ENCODE data around the gene MMP14.

MMP14 gene

DNA sequence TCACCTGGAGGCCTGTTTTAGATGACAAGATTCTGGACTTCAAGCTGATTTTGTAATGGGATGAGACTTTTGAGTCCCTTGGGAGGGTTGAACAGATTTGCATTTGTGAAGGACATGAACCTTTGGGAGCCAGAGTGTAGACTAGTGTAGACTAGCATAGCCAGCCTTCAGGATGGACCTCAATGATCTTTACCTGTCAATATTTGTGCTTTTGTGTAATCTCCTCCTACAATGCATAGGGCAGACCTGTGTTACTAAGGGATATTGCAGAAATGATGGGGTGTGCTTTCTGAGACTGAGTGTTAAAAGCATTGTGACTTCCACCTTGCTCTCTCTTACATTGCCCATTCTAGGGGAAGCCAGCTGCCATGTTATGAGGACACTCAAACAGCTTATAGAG lies 25.3 kb downstream of the MMP14 start:
- DNase-seq = no peak

DNA sequence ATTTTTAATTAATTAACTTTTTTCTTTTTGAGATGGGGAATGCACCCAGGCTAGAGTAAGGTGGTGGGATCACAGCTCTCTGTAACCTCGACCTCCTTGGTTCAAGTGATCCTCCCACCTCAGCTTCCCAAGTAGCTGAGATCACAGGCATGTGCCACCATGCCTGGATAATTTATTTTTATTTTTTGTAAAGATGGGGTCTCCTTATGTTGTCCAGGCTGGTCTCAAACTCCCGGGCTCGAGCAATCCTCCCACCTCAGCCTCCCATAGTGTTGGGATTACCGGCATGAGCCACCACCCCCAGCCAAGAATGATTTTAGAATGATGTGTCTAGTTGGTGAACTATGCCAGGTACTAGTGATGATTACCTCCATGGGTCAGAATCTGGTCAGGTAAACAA lies 28.6 kb downstream of the MMP14 start:
- DNase-seq = no peak

DNA sequence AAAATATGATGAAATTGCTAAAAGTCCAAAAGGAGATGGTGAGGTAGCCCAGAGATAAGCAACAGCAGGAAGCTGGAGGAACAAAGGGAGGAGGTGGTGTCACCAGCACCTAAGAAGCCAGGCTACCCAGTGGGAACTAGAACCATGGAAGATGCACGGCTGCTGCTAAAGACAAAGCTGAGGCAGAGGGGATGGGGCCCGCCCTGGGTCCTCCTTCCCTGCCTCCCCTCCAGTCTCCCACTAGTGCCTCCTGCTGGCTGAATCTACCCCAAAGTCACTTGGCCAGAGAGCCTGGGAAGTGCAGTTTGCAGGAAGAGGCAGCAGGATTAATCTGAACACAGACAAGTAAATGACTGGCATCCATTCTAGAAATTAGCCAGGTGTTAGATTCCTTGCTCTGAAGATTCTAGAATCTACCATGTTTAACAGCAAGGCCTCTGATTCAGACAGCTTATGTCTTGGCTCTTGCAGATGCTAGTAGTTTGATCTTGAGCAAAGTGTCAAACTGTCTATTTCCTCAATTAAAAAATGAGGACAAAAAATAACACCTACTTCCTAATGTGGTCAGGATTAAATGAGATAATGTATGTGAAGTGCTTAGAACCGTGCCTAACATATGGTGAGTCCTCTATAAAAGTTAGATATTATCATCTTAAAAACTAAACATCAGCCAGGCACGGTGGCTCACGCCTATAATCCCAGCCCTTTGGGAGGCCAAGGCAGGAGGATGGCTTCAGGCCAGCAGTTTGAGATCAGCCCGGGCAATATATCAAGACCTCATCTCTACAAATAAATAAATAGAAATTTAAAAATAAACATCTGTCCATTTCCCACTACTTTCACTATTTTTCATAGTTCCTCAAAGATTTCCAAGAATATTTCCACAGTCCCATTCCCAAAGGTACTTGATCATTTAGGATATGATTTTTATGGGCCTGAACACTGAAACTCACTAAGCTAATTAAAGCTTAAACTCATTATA lies 29.3 kb downstream of the MMP14 start:
- DNase-seq = no peak

DNA sequence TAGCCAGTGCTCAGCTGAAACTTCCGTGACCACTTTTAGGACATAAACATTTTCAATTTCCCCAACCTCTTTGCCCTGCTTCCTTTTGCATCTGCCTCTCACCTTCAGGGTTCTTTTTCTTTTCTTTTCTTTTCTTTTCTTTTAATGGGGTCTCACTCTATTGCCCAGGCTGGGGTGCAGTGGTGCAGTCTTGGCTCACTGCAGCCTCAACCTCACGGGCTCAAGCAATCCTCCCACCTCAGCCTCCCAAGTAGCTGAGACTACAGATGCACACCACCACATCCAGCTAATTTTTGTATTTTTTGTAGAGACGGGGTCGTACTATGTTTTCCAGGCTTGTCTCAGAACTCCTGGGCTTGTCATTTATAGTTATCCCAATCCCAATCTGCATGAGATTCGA lies 30.5 kb downstream of the MMP14 start:
- DNase-seq = no peak

DNA sequence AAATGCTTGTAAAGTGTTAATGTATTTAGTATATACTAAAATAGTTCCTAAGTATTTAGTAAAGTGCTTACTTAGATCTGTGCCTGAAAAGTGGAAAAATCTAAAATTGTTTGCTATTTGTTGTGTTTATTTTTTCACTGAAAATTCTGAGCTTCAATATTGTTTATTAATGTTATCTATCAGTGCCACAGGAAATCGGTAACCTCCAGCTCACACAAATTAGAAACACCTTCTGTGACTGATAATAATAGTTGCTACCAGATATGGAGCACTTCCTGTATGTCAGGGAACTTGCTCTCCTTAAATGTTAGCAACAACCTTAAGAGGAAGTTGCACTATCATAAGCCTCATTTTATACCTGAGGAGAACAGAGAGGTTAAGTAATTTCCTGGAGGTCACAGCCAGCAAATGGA lies 34.4 kb downstream of the MMP14 start:
- no peak for DNase-seq

DNA sequence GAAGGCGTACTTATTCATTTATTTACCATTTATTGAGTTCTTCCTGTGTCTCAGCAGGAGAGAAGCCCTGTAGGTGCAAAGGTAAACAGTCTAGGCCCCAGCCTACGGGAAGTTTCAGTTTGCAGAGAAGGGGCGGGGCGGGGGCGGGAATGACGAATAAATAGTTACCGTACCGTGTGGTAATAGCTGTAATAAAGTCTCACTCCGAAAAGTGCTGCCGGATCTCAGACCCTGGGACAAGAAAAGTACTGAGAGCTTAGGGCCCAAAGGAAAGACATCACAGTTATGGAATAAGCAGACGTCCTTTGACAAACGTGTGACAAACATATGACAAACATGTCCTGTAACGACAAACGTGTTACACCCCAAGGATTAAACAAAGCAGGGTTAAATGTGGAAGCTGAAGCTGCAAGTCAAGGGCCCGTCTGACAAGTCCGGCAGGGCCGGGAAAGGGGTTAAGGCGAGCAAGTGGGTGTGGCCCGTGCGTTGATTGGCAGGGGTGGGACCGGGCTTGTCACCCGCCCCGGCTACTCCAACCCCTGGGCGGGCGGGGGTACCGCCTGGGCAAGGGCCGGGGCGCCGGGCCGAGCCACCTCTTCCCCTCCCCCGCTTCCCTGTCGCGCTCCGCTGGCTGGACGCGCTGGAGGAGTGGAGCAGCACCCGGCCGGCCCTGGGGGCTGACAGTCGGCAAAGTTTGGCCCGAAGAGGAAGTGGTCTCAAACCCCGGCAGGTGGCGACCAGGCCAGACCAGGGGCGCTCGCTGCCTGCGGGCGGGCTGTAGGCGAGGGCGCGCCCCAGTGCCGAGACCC lies 35.0 kb downstream of the MMP14 start, which contains the start of gene LRP10:
Gene LRP10 (plus strand): TSS at position 517 of the 809 bp plus-strand sequence. CDS start 564 bp downstream, outside the sequence.
- DNase-seq = peak; percentile 63 to 90 (median 71)

DNA sequence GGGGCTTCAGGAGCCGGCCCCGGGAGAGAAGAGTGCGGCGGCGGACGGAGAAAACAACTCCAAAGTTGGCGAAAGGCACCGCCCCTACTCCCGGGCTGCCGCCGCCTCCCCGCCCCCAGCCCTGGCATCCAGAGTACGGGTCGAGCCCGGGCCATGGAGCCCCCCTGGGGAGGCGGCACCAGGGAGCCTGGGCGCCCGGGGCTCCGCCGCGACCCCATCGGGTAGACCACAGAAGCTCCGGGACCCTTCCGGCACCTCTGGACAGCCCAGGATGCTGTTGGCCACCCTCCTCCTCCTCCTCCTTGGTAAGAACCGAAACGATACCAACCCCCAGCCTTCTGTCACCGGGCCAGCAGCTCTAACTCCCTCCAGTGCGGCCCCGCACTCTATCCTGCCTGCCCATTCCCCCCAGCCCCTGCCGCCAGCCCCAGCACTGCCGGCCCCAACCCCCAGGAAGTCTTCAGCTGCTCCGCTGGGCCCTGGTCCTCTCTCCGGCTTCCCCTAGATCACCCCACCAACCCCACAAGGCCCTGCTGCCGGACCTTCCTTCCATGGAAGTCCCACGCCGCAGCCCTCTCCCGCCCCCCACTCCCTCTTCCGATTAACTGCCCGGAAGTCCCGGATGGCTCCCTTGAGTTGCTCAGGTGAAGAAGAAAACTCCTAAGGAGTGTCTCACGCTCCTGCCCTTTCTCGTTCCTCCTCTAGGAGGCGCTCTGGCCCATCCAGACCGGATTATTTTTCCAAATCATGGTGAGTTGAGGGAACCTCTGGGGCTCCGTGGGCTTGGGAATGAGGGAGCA lies 35.8 kb downstream of the MMP14 start:
- peak; percentile 35 to 71 (median 60) for DNase-seq

DNA sequence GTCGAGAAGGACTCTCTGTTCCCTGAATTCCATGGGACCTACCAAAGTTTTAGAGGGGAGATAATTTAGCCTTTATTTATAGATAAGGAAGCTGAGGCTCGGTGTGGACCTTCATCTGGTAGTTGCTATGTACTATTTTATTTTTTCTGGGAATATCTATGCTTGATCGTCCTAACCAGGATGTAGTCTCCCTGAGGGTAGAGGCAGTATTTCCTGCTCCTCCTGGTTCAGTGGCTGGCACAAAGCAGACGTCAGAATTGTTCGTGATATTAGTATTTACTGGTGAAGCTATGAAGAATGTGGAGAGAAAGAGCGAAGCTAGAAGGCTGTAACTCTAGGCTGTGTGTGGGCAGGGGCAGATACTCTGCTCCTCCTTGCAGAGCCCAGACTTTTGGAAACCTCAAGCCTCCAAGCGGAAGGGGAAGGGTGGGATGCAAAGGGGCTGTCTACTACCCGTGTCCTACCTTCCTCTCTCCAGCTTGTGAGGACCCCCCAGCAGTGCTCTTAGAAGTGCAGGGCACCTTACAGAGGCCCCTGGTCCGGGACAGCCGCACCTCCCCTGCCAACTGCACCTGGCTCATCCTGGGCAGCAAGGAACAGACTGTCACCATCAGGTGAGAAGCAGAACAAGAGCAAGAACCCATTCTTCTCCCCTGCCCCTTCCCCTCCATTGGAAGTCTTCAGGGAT lies 36.6 kb downstream of the MMP14 start:
- no peak for DNase-seq

DNA sequence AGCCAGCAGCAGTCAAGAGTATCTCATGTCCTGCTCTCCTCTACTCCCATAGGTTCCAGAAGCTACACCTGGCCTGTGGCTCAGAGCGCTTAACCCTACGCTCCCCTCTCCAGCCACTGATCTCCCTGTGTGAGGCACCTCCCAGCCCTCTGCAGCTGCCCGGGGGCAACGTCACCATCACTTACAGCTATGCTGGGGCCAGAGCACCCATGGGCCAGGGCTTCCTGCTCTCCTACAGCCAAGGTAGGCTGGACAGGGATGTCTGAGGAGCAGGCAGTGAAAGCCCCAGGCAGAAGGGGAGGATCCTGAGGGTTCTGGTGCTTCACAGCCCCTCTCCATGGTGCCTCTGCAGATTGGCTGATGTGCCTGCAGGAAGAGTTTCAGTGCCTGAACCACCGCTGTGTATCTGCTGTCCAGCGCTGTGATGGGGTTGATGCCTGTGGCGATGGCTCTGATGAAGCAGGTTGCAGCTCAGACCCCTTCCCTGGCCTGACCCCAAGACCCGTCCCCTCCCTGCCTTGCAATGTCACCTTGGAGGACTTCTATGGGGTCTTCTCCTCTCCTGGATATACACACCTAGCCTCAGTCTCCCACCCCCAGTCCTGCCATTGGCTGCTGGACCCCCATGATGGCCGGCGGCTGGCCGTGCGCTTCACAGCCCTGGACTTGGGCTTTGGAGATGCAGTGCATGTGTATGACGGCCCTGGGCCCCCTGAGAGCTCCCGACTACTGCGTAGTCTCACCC lies 38.8 kb downstream of the MMP14 start:
- no peak for DNase-seq

DNA sequence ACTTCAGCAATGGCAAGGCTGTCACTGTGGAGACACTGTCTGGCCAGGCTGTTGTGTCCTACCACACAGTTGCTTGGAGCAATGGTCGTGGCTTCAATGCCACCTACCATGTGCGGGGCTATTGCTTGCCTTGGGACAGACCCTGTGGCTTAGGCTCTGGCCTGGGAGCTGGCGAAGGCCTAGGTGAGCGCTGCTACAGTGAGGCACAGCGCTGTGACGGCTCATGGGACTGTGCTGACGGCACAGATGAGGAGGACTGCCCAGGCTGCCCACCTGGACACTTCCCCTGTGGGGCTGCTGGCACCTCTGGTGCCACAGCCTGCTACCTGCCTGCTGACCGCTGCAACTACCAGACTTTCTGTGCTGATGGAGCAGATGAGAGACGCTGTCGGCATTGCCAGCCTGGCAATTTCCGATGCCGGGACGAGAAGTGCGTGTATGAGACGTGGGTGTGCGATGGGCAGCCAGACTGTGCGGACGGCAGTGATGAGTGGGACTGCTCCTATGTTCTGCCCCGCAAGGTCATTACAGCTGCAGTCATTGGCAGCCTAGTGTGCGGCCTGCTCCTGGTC lies 39.4 kb downstream of the MMP14 start:
- DNase-seq = no peak

DNA sequence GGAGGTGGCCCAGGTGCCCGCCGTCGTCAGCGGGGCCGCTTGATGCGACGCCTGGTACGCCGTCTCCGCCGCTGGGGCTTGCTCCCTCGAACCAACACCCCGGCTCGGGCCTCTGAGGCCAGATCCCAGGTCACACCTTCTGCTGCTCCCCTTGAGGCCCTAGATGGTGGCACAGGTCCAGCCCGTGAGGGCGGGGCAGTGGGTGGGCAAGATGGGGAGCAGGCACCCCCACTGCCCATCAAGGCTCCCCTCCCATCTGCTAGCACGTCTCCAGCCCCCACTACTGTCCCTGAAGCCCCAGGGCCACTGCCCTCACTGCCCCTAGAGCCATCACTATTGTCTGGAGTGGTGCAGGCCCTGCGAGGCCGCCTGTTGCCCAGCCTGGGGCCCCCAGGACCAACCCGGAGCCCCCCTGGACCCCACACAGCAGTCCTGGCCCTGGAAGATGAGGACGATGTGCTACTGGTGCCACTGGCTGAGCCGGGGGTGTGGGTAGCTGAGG lies 40.7 kb downstream of the MMP14 start:
- DNase-seq = no peak

DNA sequence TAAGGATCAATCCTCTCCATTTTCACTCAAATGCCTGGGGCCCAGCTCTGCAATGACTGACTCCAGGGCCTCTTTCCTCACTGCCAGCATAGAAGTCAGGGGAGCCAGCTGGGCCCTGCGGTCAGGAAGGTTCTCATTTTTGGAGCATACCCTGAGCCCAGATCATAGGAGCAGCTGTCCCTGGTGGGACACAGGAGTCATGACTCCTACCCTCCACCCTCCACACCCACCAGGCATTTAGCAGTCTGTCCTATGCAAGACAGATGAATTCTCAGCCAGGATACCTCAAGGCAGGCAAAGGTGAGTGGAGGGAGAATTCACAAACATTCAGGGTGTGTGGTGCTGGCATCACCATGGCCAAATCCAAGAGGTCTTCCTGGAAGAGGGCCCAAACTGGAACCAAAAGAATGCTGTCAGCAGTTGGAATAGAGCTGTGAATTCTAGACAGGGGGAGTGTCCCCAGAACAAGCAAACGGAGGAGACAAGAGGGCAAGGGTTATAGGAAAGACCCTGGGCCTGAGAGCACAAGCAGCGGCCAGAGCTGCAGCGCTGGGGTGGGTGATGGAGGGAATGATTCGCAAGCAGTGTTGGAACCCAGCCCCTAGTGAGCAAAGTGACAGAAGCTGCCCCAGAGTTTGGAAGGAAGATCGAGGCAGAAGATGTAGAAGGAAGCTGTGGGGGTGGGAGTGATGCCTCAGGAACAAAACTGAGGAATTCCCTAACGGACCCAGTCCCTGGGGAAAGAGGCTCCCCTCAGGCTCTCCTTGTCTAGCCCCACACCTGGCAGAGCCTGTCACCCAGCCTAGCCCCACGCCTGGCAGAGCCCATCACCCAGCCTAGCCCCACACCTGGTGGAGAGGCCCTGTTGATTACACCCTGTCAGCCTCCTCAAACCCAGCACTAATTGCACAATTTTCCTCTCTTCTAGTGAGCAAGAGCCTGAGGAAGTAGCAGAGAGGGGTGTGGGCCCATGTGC lies 42.2 kb downstream of the MMP14 start:
- no peak for DNase-seq

DNA sequence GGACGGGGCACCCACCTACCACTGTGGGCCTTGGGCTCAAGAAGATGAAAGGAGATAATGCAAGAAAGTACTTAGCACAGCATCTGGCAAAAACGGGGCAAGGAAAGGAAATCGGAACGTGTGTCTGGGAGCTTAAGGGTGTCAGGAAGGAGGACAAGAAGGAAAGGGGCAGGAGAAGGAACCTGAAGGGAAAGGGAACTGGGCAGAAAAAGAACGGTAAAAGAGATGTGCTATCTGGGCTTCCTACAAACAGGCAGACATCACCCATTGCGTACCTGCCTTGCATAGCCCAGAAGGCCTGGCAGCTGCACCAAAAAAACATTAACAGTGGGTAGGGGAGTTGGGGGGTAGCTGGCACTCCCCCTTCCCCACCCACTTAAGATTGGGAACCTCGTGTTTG lies 45.7 kb downstream of the MMP14 start:
- DNase-seq = no peak

DNA sequence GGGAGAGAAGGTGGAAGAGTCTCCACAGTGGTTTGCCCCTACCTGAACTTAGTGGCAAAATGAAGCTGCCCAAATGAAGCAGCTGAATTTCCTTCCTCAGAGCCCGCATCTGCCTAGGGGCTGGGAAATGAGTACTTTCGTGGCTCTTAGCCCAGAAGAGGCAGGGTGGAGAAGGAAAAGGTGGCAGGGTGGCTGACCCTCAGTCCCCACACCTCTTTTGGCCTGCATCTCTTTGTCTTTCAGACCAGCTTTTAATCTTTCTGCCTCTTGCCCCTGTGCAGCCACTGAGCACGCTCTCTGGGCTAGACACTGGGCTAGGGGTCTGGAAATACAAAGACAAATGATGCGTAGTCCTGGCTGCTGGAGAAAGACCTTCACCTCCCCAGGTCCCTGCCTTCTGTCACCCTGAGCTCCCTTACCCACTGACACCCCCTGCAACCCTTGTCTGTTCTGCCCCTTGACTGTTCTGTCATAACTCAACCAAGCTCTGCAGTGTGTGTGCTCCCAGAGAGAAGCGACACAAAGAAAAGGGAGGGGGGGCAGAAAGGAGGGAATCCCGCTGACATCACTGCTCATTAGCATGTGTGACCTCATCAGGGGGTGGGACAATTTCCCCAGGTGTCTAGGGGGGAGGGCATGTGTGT lies 46.3 kb downstream of the MMP14 start:
- peak in 2 of 5 donors; percentile 23 for DNase-seq

DNA sequence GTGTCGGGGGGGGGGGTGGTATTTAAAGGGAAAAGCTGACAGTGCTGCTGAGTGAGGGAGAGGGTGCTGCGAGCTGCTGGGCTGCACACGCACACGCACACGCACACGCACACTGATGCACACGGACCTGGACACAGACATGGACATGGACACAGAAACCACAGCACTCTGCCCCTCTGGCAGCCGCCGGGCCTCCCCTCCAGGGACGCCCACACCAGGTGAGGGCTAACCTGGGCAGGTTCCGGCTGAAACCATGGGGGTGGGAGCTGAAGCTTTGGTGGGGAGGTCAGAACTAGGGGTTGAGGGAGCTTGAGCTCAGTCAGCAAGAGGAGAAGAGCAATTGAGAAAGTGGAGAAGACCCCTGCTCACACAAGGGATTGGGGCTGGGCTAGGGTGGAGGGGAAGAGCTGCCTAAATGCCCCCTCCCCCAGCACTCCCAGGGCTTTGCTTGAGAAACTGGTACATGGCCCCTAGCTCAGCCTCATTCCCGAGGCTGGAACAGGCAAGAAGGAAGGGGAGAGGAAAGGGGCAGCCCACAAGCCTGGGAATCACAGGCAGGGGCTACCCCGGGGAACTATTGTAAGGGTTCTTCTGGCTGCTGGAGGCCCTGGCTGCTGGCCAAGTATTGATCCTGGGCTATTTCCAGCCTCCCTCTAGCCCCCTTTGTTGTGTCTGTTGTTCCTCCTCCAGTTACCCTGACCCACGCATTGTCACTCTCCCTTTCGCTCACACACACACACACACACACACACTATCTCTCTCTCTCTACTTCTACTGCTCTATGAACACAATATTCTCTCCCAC lies 47.0 kb downstream of the MMP14 start, which contains the start of gene REM2:
Gene REM2 (plus strand): TSS at position 50 of the 804 bp plus-strand sequence. CDS start 66 bp downstream, at position 116.
- DNase-seq = no peak

DNA sequence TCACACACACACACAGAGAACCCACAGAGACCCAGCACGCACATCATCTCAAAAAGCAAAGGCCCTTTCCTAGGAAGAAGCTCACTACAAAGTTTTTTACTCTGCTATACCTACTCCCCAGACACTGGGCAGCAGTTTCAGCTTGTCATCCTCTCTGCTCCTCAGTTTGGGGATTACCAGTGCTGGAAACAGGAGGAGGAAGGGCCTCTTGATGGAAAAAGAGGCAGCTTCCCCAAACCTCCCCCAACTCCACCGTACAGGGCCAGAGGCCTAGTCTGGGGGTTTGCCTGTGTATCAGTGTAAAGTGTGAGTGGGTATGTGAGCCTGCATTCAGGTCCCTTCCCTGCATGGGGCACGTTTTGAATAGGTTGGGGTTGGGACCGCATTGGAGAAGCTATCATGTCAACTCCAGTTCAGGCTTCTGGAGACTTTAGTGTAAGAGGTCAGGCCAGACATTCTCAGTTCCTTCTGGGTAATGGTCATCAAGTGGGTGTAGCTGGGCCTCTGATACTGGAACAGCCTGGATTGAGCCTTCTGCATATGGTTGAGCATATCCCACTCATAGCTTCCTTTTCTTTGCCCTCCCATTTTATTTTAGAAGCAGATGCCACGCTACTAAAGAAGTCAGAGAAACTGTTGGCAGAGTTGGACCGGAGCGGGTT lies 47.8 kb downstream of the MMP14 start:
- DNase-seq = no peak
